Panc1 (cell line): ENCODE results near the gene TMEM117. TPM values are rescaled to one million over a fixed set of nuclear protein-coding genes. Genes with fewer than 3 reads are reported as not detected.

Experiments used
- ATAC-seq: fragments of 200-7000 bp; cut with Tn5 transposase; 2 replicates; pipeline ENCODE4 v1.9.1; 2020; ENCODE audit warnings: mild to moderate bottlenecking, moderate library complexity
- BruUV-seq: library from RNA; stranded (reverse); fragments of 400-500 nt; replicated peaks from 2 replicates; lab custom pipeline; 2021; lab: Mats Ljungman, UMichigan
- CTCF ChIA-PET: fragments of 300-600 bp; sonication (Branson Sonifier 250); formaldehyde crosslinking; loops from one replicate; lab custom pipeline; 2022; ENCODE audit warnings: antibody characterized with exemption; lab: Charles Lee
- POLR2A ChIA-PET: fragments of 300-600 bp; sonication (Branson Sonifier 250); formaldehyde crosslinking; loops from one replicate; lab custom pipeline; 2022; ENCODE audit warnings: antibody characterized with exemption; lab: Charles Lee
- DNase-seq: peaks from one replicate; pipeline ENCODE4 v3.0.0-alpha.2; 2010; ENCODE audit warnings: low read depth, low spot score
- H3K27ac ChIP-seq: 2 replicates; pipeline ENCODE4 v1.5.1; 2011; ENCODE audit warnings: mild to moderate bottlenecking, low read length, inconsistent platforms
- H3K27me3 ChIP-seq: fragments of 200-500 bp; sonication (Bioruptor generic); 2 replicates; pipeline ENCODE4 v1.6.0; 2014; ENCODE audit warnings: low read length, inconsistent platforms; ENCODE audit not compliant: control insufficient read depth, insufficient read depth
- H3K36me3 ChIP-seq: fragments of 200-500 bp; sonication (Bioruptor generic); 2 replicates; pipeline ENCODE4 v1.5.1; 2014; ENCODE audit warnings: inconsistent platforms, mild to moderate bottlenecking, low read length, moderate library complexity; ENCODE audit not compliant: control insufficient read depth, insufficient read depth
- H3K4me1 ChIP-seq: 2 replicates; pipeline ENCODE4 v1.5.1; 2011; ENCODE audit warnings: inconsistent platforms, mild to moderate bottlenecking, low read length, moderate library complexity; ENCODE audit not compliant: control insufficient read depth, insufficient read depth
- H3K4me3 ChIP-seq, 2 experiments: 2 replicates each; pipeline ENCODE4 v1.5.1; 2011 to 2012; ENCODE audit warnings: low read depth in 2 of 2, low read length in 2 of 2, mild to moderate bottlenecking in 2 of 2, inconsistent platforms in 1 of 2, moderate library complexity in 1 of 2
- H3K9me3 ChIP-seq: fragments of 200-500 bp; sonication (Bioruptor generic); 2 replicates; pipeline ENCODE4 v1.5.1; 2014; ENCODE audit warnings: low read depth, mild to moderate bottlenecking, inconsistent platforms, low read length, moderate library complexity; ENCODE audit not compliant: control insufficient read depth, insufficient read depth
- POLR2AphosphoS5 ChIP-seq: IDR thresholded peaks from 2 replicates; pipeline ENCODE4 v1.6.1; 2012; ENCODE audit warnings: mild to moderate bottlenecking, low read depth, low read length, moderate library complexity
- SIN3A ChIP-seq: IDR thresholded peaks from 2 replicates; pipeline ENCODE4 v1.6.1; 2012; ENCODE audit warnings: low read depth, mild to moderate bottlenecking, low read length, moderate library complexity, borderline replicate concordance; ENCODE audit not compliant: insufficient read depth
- TCF7L2 ChIP-seq: IDR thresholded peaks from 2 replicates; pipeline ENCODE4 v1.6.1; 2011; ENCODE audit warnings: mild to moderate bottlenecking, low read depth, low read length, inconsistent platforms
- in situ Hi-C: cut with HindIII; loops from 2 replicates; pipeline ENCODE4 v1.10.0; 2016; ENCODE audit warnings: low sequenced_read_pairs, low pct_unique_long_range_greater_than_20kb
- intact Hi-C: fragments of 100-400 bp; cut with micrococcal nuclease; formaldehyde crosslinking; loops from one replicate; pipeline ENCODE4 v1.10.0; 2022; ENCODE audit not compliant: unreplicated experiment
- total RNA-seq: library from RNA; stranded (reverse); gene quantifications from one replicate; pipeline ENCODE4 v1.2.1, GENCODE V29; 2021; ENCODE audit not compliant: unreplicated experiment
- TF ChIP-seq, protein P1 (sequence below), 2 experiments: IDR thresholded peaks; 2 replicates each; pipeline ENCODE4 v1.6.1; 2011 to 2012; ENCODE audit warnings: low read depth in 2 of 2, control low read depth in 1 of 2, low read length in 1 of 2, mild to moderate bottlenecking in 1 of 2, moderate library complexity in 1 of 2; ENCODE audit not compliant: insufficient read depth in 1 of 2
- TF ChIP-seq, protein P2 (sequence below): fragments of 450-650 bp; IDR thresholded peaks from 2 replicates; pipeline ENCODE4 v1.5.1; 2017; ENCODE audit warnings: mild to moderate bottlenecking

The TMEM117 gene
- total RNA-seq, 1 experiment from 2014 or later = 5.5 TPM

DNA sequence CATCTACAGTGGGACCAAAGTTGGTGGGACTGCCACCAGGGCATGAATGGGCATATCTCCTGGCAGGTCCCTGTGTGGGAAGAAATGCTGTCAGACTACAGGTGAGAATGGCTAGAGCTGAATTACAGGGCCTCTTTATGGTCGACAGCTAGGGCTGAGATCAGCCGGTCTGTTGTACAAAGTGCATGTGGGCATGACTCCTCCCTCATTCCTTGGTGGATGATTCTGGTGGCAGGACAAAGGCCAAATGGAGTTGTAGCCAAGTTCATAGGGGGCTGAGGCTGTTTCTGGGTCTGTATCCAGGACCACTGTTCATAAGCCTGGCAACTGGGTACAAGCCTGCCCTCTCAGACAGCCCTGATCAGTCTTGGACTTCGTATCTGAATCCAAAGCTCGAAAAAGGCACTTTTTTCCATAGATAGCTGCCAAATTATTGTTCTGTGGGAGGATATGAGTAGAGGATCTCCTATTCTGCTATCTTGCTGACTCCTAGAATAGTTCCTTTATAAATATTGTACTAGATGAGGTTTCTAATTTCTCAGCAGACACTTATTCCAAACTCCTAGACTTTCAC lies 460.8 kb downstream of the TMEM117 start:
- H3K4me3 ChIP-seq = no peak overlapping the region
- no peak for TF ChIP-seq POLR2AphosphoS5
- no peak for TF ChIP-seq SIN3A
- TF ChIP-seq, protein P1, sequence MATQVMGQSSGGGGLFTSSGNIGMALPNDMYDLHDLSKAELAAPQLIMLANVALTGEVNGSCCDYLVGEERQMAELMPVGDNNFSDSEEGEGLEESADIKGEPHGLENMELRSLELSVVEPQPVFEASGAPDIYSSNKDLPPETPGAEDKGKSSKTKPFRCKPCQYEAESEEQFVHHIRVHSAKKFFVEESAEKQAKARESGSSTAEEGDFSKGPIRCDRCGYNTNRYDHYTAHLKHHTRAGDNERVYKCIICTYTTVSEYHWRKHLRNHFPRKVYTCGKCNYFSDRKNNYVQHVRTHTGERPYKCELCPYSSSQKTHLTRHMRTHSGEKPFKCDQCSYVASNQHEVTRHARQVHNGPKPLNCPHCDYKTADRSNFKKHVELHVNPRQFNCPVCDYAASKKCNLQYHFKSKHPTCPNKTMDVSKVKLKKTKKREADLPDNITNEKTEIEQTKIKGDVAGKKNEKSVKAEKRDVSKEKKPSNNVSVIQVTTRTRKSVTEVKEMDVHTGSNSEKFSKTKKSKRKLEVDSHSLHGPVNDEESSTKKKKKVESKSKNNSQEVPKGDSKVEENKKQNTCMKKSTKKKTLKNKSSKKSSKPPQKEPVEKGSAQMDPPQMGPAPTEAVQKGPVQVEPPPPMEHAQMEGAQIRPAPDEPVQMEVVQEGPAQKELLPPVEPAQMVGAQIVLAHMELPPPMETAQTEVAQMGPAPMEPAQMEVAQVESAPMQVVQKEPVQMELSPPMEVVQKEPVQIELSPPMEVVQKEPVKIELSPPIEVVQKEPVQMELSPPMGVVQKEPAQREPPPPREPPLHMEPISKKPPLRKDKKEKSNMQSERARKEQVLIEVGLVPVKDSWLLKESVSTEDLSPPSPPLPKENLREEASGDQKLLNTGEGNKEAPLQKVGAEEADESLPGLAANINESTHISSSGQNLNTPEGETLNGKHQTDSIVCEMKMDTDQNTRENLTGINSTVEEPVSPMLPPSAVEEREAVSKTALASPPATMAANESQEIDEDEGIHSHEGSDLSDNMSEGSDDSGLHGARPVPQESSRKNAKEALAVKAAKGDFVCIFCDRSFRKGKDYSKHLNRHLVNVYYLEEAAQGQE (IDR thresholded peaks at IDR 0.05; ENCODE audit: insufficient read depth in 1 of 2, low read depth in 2 of 2, low read length in 1 of 2) = no peak
- TF ChIP-seq TCF7L2 = no peak
- TF ChIP-seq, protein P2, sequence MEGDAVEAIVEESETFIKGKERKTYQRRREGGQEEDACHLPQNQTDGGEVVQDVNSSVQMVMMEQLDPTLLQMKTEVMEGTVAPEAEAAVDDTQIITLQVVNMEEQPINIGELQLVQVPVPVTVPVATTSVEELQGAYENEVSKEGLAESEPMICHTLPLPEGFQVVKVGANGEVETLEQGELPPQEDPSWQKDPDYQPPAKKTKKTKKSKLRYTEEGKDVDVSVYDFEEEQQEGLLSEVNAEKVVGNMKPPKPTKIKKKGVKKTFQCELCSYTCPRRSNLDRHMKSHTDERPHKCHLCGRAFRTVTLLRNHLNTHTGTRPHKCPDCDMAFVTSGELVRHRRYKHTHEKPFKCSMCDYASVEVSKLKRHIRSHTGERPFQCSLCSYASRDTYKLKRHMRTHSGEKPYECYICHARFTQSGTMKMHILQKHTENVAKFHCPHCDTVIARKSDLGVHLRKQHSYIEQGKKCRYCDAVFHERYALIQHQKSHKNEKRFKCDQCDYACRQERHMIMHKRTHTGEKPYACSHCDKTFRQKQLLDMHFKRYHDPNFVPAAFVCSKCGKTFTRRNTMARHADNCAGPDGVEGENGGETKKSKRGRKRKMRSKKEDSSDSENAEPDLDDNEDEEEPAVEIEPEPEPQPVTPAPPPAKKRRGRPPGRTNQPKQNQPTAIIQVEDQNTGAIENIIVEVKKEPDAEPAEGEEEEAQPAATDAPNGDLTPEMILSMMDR = no peak
- ChIA-PET POLR2A (no interaction called here), CTCF (no interaction called here)
- H3K4me1 ChIP-seq = no peaks in the 10 kb centered on the region
- intact Hi-C loops (no loop called here), in situ Hi-C loops (no loop called here)
- H3K27me3 ChIP-seq = no peaks in the 10 kb centered on the region
- DNase-seq (no peak), ATAC-seq (no peak)
- H3K36me3 ChIP-seq = no peaks in the 10 kb centered on the region
- no peak overlapping the region for H3K27ac ChIP-seq
- BruUV-seq = no TSS peak
- no peaks in the 10 kb centered on the region for H3K9me3 ChIP-seq

DNA sequence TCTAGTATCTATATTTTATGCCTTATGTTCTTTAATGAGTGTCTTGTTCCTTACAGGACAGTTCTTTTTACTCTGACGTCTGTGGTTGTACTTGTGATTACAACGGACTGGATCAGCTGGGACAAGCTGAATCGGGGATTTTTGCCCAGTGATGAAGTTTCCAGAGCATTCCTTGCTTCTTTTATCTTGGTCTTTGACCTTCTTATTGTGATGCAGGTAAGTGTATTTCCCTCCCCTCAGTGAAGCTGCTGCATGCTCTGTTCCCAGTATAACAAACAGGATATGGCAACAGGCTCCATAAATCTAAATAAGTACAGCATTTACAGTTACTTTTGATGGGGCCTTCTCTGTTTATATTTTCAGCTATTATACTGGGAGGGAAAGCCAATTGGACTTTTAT lies 463.6 kb downstream of the TMEM117 start:
- no TSS peak for BruUV-seq
- TF ChIP-seq TCF7L2 (no peak), SIN3A (no peak), POLR2AphosphoS5 (no peak)
- TF ChIP-seq, protein P1 (IDR thresholded peaks at IDR 0.05; ENCODE audit: insufficient read depth in 1 of 2, low read depth in 2 of 2, low read length in 1 of 2) = no peak
- TF ChIP-seq, protein P2 = no peak
- no peak for ATAC-seq
- CTCF ChIA-PET = no interaction called here
- intact Hi-C loops (no loop called here), in situ Hi-C loops (no loop called here)
- no peak overlapping the region for H3K4me3 ChIP-seq
- H3K9me3 ChIP-seq = no peaks in the 10 kb centered on the region
- POLR2A ChIA-PET = no interaction called here
- no peaks in the 10 kb centered on the region for H3K4me1 ChIP-seq
- no peaks in the 10 kb centered on the region for H3K36me3 ChIP-seq
- no peak overlapping the region for H3K27ac ChIP-seq
- H3K27me3 ChIP-seq = no peaks in the 10 kb centered on the region
- DNase-seq = no peak
